H1 (cell line): ENCODE data around the gene IGF1. TPM values are rescaled to one million over a fixed set of nuclear protein-coding genes. Genes with fewer than 3 reads are reported as not detected.

Experiments
- CTCF ChIA-PET: fragments of 300-600 bp; sonication (Branson Sonifier 250); formaldehyde crosslinking; loops from one replicate; lab custom pipeline; 2021; ENCODE audit not compliant: partially characterized antibody; lab: Charles Lee
- POLR2A ChIA-PET: fragments of 300-600 bp; sonication (Branson Sonifier 250); formaldehyde crosslinking; loops from one replicate; lab custom pipeline; 2021; ENCODE audit warnings: inconsistent platforms; ENCODE audit not compliant: partially characterized antibody; lab: Charles Lee
- DNase-seq, 2 experiments: peaks; one replicate each; pipeline versions ENCODE4 v3.0.0 to v3.0.0-alpha.2; 2010 to 2022; ENCODE audit warnings: low spot score in 2 of 2, low read depth in 1 of 2, mixed read lengths in 1 of 2
- FAIRE-seq: peaks from 2 replicates; lab custom pipeline; 2011; peaks lifted over from hg19 to GRCh38; lab: Jason Lieb, UNC
- H2AFZ ChIP-seq: 2 replicates; pipeline ENCODE4 v1.8.1; 2012; ENCODE audit warnings: low read length, inconsistent platforms
- H2AK5ac ChIP-seq: 2 replicates; pipeline ENCODE4 v1.6.1; 2013; ENCODE audit warnings: low read depth, low read length
- H2BK120ac ChIP-seq: replicated peaks from 2 replicates; pipeline ENCODE3; 2013; ENCODE audit warnings: low read depth, low read length, inconsistent platforms
- H2BK12ac ChIP-seq: 2 replicates; pipeline ENCODE4 v1.6.1; 2013; ENCODE audit warnings: low read depth, low read length
- H2BK15ac ChIP-seq: 2 replicates; pipeline ENCODE4 v1.6.1; 2013; ENCODE audit warnings: low read length
- H2BK20ac ChIP-seq: 2 replicates; pipeline ENCODE4 v1.6.1; 2013; ENCODE audit warnings: low read length
- H2BK5ac ChIP-seq: 2 replicates; pipeline ENCODE4 v1.6.1; 2013; ENCODE audit warnings: low read depth, low read length
- H3K14ac ChIP-seq: 2 replicates; pipeline ENCODE4 v1.6.1; 2013; ENCODE audit warnings: inconsistent platforms; ENCODE audit not compliant: insufficient read length
- H3K18ac ChIP-seq: 2 replicates; pipeline ENCODE4 v1.6.1; 2013; ENCODE audit warnings: low read length; ENCODE audit errors: extremely low read depth
- H3K23ac ChIP-seq: 2 replicates; pipeline ENCODE4 v1.6.1; 2013; ENCODE audit warnings: inconsistent platforms; ENCODE audit not compliant: insufficient read length
- H3K23me2 ChIP-seq: 2 replicates; pipeline ENCODE4 v1.6.1; 2013; ENCODE audit warnings: low read depth, low read length
- H3K27ac ChIP-seq: 2 replicates; pipeline ENCODE4 v1.6.1; 2011; ENCODE audit warnings: low read depth, low read length, inconsistent platforms
- H3K27me3 ChIP-seq, 4 experiments: replicated peaks in 1 of 4; 1 replicate in 1 of 4; 2 replicates in 3 of 4; pipeline versions ENCODE4 v1.6.1 to v1.8.1; 2011 to 2013; ENCODE audit warnings: low read length in 3 of 4, mild to moderate bottlenecking in 3 of 4, inconsistent platforms in 2 of 4, mixed read lengths in 2 of 4, moderate library complexity in 1 of 4; ENCODE audit not compliant: control insufficient read depth in 3 of 4, insufficient read depth in 3 of 4; ENCODE audit errors: extremely low read depth in 1 of 4
- H3K36me3 ChIP-seq, 4 experiments: 2 replicates each; pipeline versions ENCODE4 v1.6.1 to v1.8.1; 2011 to 2013; ENCODE audit warnings: mild to moderate bottlenecking in 4 of 4, low read length in 3 of 4, moderate library complexity in 2 of 4, control low read depth in 1 of 4, inconsistent platforms in 1 of 4; ENCODE audit not compliant: insufficient read depth in 4 of 4, control insufficient read depth in 2 of 4
- H3K4ac ChIP-seq: replicated peaks from 2 replicates; pipeline ENCODE3; 2013; ENCODE audit warnings: low read length, low read depth, mixed read lengths, inconsistent platforms; ENCODE audit not compliant: insufficient read length
- H3K4me1 ChIP-seq, 4 experiments: replicated peaks in 1 of 4; 1 replicate in 1 of 4; 2 replicates in 3 of 4; pipeline versions ENCODE4 v1.6.1 to v1.8.1; 2011 to 2013; ENCODE audit warnings: low read length in 3 of 4, inconsistent platforms in 2 of 4, mixed read lengths in 1 of 4; ENCODE audit not compliant: insufficient read depth in 4 of 4, control insufficient read depth in 3 of 4
- H3K4me2 ChIP-seq, 2 experiments: 2 replicates each; pipeline versions ENCODE4 v1.6.1 to v1.8.1; 2011 to 2013; ENCODE audit warnings: low read depth in 2 of 2, low read length in 2 of 2, control low read depth in 1 of 2, inconsistent platforms in 1 of 2, mild to moderate bottlenecking in 1 of 2; ENCODE audit not compliant: insufficient read depth in 1 of 2
- H3K4me3 ChIP-seq, 4 experiments: fragments of 200-600, 300-600 bp in 1 of 4; sonication (generic), shearing (Covaris generic), sonication (Bioruptor Twin) in 1 of 4; 2 replicates each; pipeline versions ENCODE4 v1.5.1 to v1.8.1; 2011 to 2016; ENCODE audit warnings: low read length in 4 of 4, low read depth in 3 of 4, control low read depth in 2 of 4, inconsistent platforms in 2 of 4, mild to moderate bottlenecking in 2 of 4, mixed read lengths in 1 of 4, moderate library complexity in 1 of 4; ENCODE audit not compliant: insufficient read depth in 2 of 4; ENCODE audit errors: extremely low read depth in 1 of 4
- H3K56ac ChIP-seq: replicated peaks from 2 replicates; pipeline ENCODE3; 2013; ENCODE audit warnings: low read depth, mild to moderate bottlenecking, mixed read lengths, low read length, inconsistent platforms; ENCODE audit not compliant: insufficient read length
- H3K79me1 ChIP-seq: 2 replicates; pipeline ENCODE4 v1.6.1; 2013; ENCODE audit warnings: low read depth, low read length, control low read depth
- H3K79me2 ChIP-seq, 2 experiments: 2 replicates each; pipeline versions ENCODE4 v1.6.1 to v1.8.1; 2012 to 2013; ENCODE audit warnings: low read length in 2 of 2, mild to moderate bottlenecking in 2 of 2, inconsistent platforms in 1 of 2; ENCODE audit not compliant: insufficient read depth in 2 of 2, control insufficient read depth in 1 of 2
- H3K9ac ChIP-seq, 4 experiments: replicated peaks in 1 of 4; 1 replicate in 1 of 4; 2 replicates in 3 of 4; pipeline versions ENCODE4 v1.6.1 to v1.8.1; 2011 to 2013; ENCODE audit warnings: low read depth in 3 of 4, low read length in 3 of 4, control low read depth in 2 of 4, mild to moderate bottlenecking in 2 of 4, moderate library complexity in 2 of 4, inconsistent platforms in 1 of 4; ENCODE audit errors: extremely low read depth in 1 of 4
- H3K9me3 ChIP-seq, 2 experiments: 2 replicates each; pipeline versions ENCODE4 v1.6.1 to v1.8.1; 2012 to 2013; ENCODE audit warnings: mild to moderate bottlenecking in 2 of 2, moderate library complexity in 2 of 2, control low read depth in 1 of 2, inconsistent platforms in 1 of 2, low read depth in 1 of 2, low read length in 1 of 2, mixed read lengths in 1 of 2; ENCODE audit not compliant: insufficient read depth in 2 of 2
- H4K20me1 ChIP-seq, 2 experiments: replicated peaks in 1 of 2; 2 replicates each; pipeline versions ENCODE3 to v1.8.1; 2011 to 2013; ENCODE audit warnings: inconsistent platforms in 2 of 2, low read length in 2 of 2, mild to moderate bottlenecking in 1 of 2; ENCODE audit not compliant: insufficient read depth in 2 of 2, control insufficient read depth in 1 of 2
- H4K5ac ChIP-seq: 2 replicates; pipeline ENCODE4 v1.6.1; 2013; ENCODE audit warnings: low read length, low read depth, mixed read lengths, inconsistent platforms; ENCODE audit not compliant: insufficient read length
- H4K8ac ChIP-seq: 2 replicates; pipeline ENCODE4 v1.8.0; 2013; ENCODE audit warnings: mild to moderate bottlenecking, moderate library complexity, low read length, inconsistent platforms; ENCODE audit not compliant: insufficient read depth; ENCODE audit errors: extremely low read depth
- H4K91ac ChIP-seq: replicated peaks from 2 replicates; pipeline ENCODE3; 2013; ENCODE audit warnings: low read length, mixed read lengths, inconsistent platforms; ENCODE audit not compliant: insufficient read length
- CTCF ChIP-seq, 3 experiments: IDR thresholded peaks; 1 replicate in 2 of 3; 2 replicates in 1 of 3; pipeline versions ENCODE4 v1.5.1 to v1.6.1; 2011; ENCODE audit warnings: low read length in 3 of 3, mild to moderate bottlenecking in 3 of 3, inconsistent platforms in 2 of 3, low read depth in 1 of 3, moderate library complexity in 1 of 3; ENCODE audit not compliant: insufficient read depth in 1 of 3; ENCODE audit errors: control extremely low read depth in 1 of 3
- JUND ChIP-seq: IDR thresholded peaks from 2 replicates; pipeline ENCODE4 v1.6.1; 2011; ENCODE audit warnings: mild to moderate bottlenecking, improper control_type of control experiment, low read length
- KDM5A ChIP-seq: fragments of 200-600 bp; IDR thresholded peaks from 2 replicates; pipeline ENCODE4 v1.7.1; 2012; ENCODE audit warnings: mild to moderate bottlenecking, low read length, inconsistent platforms, mixed read lengths
- RAD21 ChIP-seq, 2 experiments: IDR thresholded peaks in 1 of 2; conservative IDR thresholded peaks in 1 of 2; 2 replicates each; pipeline ENCODE4 v1.6.1; 2011; ENCODE audit warnings: low read depth in 2 of 2, low read length in 2 of 2, improper control_type of control experiment in 1 of 2, inconsistent platforms in 1 of 2, mild to moderate bottlenecking in 1 of 2, moderate library complexity in 1 of 2
- TAF7 ChIP-seq: optimal IDR thresholded peaks from 2 replicates; pipeline ENCODE3; 2011; ENCODE audit warnings: low read depth, mild to moderate bottlenecking, inconsistent platforms, low read length, moderate library complexity, borderline replicate concordance
- WGBS, 2 experiments: shearing (Covaris generic) in 1 of 2; methylation state at CpG; one replicate each; pipeline versions ENCODE4 v1.1.6 to v1.1.7; 2013 to 2015; ENCODE audit warnings: low lambda C conversion rate in 2 of 2, mixed read lengths in 2 of 2, inconsistent platforms in 1 of 2, low coverage in 1 of 2, missing lambda C conversion rate in 1 of 2; ENCODE audit not compliant: insufficient replicate concordance in 2 of 2, insufficient coverage in 1 of 2, insufficient read length in 1 of 2; ENCODE audit errors: extremely low coverage in 1 of 2, missing lambda C conversion rate in 1 of 2; 5-methylcytosine and 5-hydroxymethylcytosine counted together
- polyA plus RNA-seq, 7 experiments: library from polyadenylated mRNA; depleted of rRNA in 3 of 7; stranded (reverse) in 5 of 7; unstranded in 2 of 7; fragments of >200 nt in 5 of 7; fragments of 200-250 nt in 2 of 7; gene quantifications; 1 replicate in 5 of 7; 2 replicates in 1 of 7; 4 replicates in 1 of 7; pipeline versions ENCODE4 v1.2.1 to v1.2.3, GENCODE V29; 2011 to 2013; ENCODE audit warnings: missing spikeins in 2 of 7, mixed read lengths in 2 of 7
- total RNA-seq: library from RNA; stranded (reverse); fragmentation: NEBNext Ultra II Directional; extraction: Animal tissue kit (Norgen Biotek cat#: 25700); gene quantifications from 2 replicates; pipeline ENCODE4 v1.2.1, GENCODE V29; 2021

The IGF1 gene
- total and polyA plus RNA-seq, 2 of the 8 experiments (the other 6 are each of a cell fraction or from before 2014, with no cell fraction given): not detected

GRCh38 chr12:102513739-102514138 lies 33.4 kb upstream of the IGF1 start:
- DNase-seq: no peak
- whole genome bisulfite sequencing, 2 experiments: 90% methylated on average over 3 of the region's 3 CpGs; no CpG with 5 or more reads in 1 of the 2 experiments
- CTCF ChIA-PET: interaction anchor here (0.6 to 2.9 kb wide), 22 partner anchors 9 to 415 kb away, joined by 3 to 14 read pairs (median 4); no protein-coding TSS in a partner anchor

More at GRCh38 chr12:102513739-102514138, 33.4 kb upstream of the IGF1 start:
- Histone ChIP-seq H2BK120ac (no peak overlapping the region), H3K18ac (no peak overlapping the region), H4K5ac (no peak overlapping the region), H3K9me3 (no peaks in the 10 kb centered on the region), H4K20me1 (no peaks in the 10 kb centered on the region), H3K4me2 (no peak overlapping the region), H2BK15ac (no peak overlapping the region), H3K23ac (no peak overlapping the region), H3K27me3 (no peaks in the 10 kb centered on the region), H3K4me3 (no peak overlapping the region), H3K9ac (no peak overlapping the region), H3K79me1 (no peaks in the 10 kb centered on the region), H4K91ac (no peak overlapping the region), H4K8ac (no peak overlapping the region), H3K36me3 (no peaks in the 10 kb centered on the region), H3K23me2 (no peaks in the 10 kb centered on the region), H2AFZ (no peak overlapping the region), H3K56ac (no peak overlapping the region), H2BK20ac (no peak overlapping the region), H3K14ac (no peak overlapping the region), H3K27ac (no peak overlapping the region), H2BK5ac (no peak overlapping the region), H2AK5ac (no peak overlapping the region), H3K79me2 (no peaks in the 10 kb centered on the region), H2BK12ac (no peak overlapping the region), H3K4ac (no peak overlapping the region), H3K4me1 (no peaks in the 10 kb centered on the region; a peak in 1 of 7 replicates)
- no peak for FAIRE-seq
- POLR2A ChIA-PET: no interaction called here
- TF ChIP-seq CTCF (IDR thresholded peaks at IDR 0.05; ENCODE audit: control extremely low read depth in 1 of 3, insufficient read depth in 1 of 3, low read depth in 1 of 3, low read length in 3 of 3) (peak in 1 of 3 experiments; percentile 27; a peak in 1 of 4 replicates), TAF7 (no peak), JUND (no peak), KDM5A (no peak), RAD21 (IDR thresholded peaks at IDR 0.05 in 1 of 2, conservative IDR thresholded peaks at IDR 0.05 in 1 of 2; ENCODE audit: low read depth in 2 of 2, low read length in 2 of 2) (peak; percentile 40 to 53)
